COLO668 (cell line): ENCODE results near the gene CUX1.
"Not testable (repeated sequence)": the region's sequence is repeated elsewhere in the genome, so short reads cannot be mapped to it uniquely, and the experiment has no call there.

Experiments used
- DNase-seq: peaks from one replicate; lab custom pipeline; 2025; ENCODE audit not compliant: unreplicated experiment; lab: John Stamatoyannopoulos, UW

The CUX1 gene

GRCh38 chr7:101868191-101868950 lies 50.9 kb downstream of the CUX1 start:
- no peak for DNase-seq

- DNase-seq, result no peak
Measured at GRCh38 chr7:101869026-101869900, 51.8 kb downstream of the CUX1 start.

DNA sequence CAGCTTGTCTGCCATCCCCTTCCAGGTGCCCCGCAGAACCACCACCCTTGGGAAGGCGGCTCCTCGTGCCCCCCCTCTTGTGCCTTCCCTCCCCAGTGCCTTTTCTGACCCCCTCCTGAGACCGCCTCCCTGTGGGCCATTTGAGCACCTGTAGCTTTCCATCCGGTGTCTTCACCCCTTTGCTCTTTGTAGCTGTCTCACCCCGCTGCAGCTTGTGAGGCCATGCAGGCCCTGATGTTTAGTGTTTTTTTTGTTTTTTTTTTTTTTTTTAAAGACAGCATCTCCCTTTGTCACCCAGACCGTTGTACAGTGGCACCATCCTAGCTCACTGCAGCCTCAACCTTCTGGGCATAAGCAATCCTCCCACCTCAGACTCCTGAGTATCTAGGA lies 52.5 kb downstream of the CUX1 start:
- no peak for DNase-seq

- no peak for DNase-seq
Measured at GRCh38 chr7:101870361-101871062, 53.1 kb downstream of the CUX1 start.

DNA sequence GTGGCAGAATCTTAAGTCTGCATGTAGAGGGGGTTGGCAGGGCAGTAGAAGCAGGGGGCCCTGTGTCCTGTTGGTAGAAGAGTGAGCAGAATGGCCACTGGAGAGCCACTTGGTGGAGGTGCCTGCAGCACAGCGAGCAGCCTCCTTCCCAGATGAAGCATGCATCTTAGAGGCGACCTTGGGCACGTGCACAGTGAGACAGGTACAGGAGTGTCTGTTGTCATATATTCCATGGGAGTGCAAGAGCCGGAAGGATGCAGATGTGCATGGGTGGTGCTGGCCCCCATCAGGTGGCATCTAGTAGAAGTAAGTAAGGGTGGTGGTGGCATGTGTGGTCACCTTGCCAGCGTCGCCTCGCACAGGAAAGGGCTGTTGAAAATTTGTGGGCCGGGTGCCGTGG lies 53.9 kb downstream of the CUX1 start:
- no peak for DNase-seq

DNA sequence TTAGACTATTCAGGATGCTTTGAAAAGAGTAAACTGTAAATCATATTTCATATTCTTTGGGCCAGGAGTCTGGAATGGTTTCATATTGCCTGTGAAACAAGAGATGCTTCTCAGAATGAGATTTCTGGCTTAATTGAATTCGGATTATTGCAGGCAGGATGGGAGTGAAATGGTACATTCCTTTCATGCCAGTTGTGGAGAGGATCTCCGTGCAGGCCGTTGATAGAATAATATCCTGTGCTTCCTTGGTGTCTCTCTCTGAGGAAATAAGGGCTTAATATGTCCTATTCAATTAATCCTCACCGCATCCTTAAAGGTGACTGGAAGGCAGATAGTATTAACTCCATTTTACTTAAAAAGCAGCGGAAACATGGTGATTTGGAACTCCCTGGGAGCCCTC lies 56.6 kb downstream of the CUX1 start:
- no peak for DNase-seq

GRCh38 chr7:101875283-101875846 lies 57.9 kb downstream of the CUX1 start:
- no peak for DNase-seq

DNA sequence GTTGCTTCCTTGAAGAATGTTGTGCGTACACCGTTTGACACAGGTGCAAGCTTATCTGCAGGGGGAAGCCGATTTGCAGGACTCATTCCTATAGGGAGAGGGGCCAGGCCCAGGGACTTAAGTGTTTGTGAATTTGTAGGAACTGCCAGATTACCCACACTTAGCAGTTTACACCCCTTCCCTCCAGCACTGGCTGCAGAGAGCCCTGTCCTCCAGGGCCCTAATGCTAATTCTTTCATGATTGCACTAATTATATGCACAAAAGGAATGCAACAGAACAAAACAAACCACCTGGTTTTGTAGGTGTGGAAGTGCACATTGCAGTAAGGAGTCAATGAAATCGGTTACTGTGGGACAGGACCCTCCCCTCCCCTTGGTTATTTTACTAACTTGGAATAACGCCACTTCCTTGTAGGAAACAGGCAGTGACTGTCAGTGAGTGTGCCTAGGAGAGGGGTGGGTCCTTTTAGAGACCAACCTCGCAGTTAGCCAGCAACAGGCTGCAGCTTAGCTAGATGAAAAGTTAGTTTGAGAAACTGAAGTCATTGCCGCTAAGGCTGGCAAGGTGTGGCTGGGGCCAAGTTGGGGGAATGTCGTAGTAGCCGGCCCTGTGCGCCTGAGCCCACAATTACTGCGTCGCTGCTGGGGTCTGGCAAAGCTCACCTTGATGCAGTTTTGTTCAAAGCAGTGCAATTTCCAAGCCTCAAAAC lies 60.6 kb downstream of the CUX1 start:
- no peak for DNase-seq

DNA sequence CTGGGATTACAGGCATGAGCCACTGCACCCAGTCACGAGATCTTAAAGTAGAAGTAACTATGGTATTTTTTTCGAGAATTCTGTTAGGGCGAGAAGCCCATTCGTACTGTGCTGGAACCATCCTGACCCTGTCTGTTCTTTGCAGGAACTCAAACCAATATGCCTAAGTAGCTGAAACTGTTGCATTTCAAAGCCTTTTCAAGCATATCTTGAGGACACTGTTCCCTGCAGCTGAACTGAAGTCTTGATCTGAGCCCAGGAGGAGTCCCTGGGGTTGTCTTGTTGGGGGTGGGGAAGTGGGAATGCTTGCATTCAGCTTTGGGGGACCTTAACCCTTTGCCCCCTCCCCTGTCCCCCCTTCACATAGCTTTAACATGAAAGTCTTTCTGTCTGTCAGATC lies 61.5 kb downstream of the CUX1 start:
- DNase-seq, result no peak

- DNase-seq, result no peak
Measured at GRCh38 chr7:101879565-101879964, 62.1 kb downstream of the CUX1 start.

DNA sequence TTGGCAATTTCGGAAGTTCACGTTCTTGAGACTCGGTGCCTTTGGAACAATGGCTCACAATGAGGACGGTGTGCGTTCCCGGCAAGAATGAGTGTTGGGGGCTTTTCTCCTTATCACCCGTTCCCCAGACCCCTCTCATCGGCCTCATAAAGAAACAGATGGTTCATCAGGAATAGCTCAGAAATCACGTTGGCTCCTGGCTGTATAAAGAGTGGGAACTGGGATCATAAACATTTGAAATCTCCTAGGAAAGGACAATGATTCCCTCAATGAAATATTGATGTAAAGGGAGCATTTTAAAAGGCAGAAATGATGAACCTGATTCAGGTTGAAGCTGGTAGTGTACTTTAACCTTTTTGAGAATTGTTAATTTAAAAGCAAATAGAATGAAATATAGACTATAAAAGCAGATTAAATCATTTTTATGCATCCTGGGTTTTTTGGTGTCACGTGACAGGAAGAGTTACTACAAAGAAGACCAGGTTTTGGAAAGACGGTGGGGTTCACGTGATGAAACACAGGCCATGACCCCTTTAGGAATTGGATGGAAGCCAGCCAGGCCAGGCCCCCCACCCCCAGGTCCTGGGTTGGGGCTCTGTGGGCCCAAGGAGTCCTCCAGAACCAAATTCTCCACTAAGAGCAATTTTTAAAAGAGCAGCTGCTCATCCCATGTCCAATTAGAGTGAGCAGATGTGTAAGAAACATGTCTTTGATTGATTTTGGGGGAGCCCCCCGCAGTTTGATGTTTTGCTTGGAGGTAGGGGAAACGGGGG lies 63.0 kb downstream of the CUX1 start:
- DNase-seq, result no peak

DNA sequence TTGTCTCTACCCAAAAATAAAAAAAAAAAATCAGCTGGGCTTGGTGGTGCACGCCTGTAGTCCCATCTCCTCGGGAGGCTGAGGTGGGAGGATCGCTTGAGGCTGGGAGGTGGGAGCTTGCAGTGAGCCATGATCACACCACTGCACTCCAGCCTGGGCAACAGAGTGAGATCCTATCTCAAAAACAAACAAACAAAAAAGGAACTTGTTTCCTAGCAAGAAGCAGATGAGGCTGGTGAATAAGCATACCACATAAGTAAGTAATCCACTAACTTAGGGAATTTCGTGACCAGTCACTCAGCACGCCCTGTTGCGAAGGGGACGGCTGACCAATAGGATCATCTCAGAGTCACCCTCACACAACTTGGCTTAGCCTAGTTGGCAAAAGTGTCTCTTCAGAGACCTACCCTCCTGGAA lies 64.6 kb downstream of the CUX1 start:
- no peak for DNase-seq

DNA sequence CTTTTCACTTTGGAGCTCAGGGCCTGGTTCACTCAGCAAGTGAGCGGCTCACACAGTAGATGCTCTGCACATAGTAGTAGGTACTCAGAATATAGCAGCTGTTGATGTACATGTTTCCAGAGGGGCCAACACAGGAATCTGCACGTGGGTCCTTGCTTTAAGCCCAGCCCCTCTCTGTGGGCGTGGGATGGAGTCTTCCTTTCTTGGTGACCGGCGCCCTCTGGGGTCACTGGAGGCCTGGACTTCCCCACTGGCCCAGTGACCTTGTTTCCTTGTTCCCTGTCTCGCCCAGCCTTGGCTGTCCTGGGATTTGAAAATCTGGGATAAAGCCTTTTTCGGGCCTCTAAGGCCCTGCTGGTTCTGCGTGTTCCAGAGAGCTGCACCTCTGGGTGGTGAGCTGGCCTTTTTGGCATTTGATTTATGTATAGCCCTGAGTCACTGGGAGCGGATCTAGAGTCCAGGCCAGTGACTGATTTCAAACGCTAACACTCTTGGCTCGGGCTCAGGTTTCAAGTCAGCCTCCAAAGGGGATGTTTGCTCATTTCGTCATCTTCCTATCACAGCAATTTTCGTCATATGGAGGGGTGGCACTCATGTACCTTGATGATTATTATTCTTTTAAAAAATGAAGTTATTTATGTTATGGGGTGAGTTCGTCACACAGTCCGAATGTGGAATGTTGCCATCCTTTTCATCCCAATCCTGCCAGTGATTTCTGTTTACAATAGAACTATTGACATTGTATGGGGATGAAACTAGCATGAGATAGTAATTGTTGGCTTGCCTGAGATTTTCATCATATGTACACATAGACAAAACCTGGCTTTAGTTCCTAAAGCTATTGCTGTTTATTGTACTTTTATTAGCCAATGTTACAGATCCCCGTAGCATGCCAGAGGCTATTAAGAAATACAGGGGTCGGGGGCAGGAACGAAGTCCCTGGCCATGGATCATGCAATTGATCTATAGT lies 65.5 kb downstream of the CUX1 start:
- DNase-seq, result peak; percentile 78

DNA sequence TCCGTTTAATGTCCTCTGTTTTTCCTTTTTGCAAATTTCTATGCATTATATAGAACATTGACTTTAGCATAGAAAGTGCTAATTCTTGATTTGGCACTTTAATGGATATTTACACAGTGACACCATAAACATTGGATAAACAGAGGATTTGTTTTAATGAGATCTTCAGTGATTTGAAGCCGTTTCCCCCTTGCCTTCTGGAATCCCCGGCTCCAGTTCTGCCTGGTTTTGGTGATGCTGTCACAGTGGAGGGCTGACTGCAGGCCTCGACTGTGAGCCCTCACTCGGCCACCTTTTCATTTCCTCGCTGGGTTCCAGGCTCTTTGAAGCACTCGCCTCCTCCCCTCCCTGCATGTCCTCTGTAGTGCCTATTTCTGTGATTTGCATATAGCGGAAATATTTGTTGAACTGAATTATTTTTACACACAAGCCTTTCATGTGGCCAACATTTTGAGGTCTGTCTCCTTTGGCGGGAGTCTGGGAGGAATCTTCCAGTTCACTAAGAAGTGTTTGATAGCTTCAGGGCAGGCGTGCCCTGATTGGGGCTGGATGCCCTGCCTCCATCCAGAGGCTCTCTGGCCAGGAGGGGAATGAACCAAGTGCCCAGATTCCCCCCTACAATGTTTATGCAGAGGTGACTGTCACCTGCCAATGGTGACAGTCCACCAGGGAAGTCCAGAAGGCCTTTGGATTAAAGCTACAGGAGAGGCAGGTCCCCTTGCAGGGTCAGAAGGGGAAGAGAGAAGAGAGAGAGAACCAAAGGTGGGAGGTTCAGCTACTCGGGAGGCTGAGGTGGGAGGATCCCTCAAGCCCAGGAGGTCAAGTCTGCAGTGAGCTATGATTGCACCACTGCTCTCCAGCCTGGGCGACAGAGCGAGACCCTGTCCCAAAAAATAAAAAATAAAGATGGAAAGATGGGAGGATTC lies 67.5 kb downstream of the CUX1 start:
- no peak for DNase-seq

- DNase-seq, result no peak
Measured at GRCh38 chr7:101885597-101885955, 68.2 kb downstream of the CUX1 start.

GRCh38 chr7:101887352-101887751 lies 69.9 kb downstream of the CUX1 start:
- DNase-seq, result not testable (repeated sequence)

GRCh38 chr7:101888564-101888963 lies 71.1 kb downstream of the CUX1 start:
- DNase-seq, result not testable (repeated sequence)
